Skeletal muscle satellite cell (primary cell): Measurements from ENCODE around the gene RTN4.
A peak's percentile ranks its signal among the peaks of the same experiment; 100 is the strongest.

ENCODE experiments used
- H3K27me3 ChIP-seq: 2 replicates; pipeline ENCODE4 v1.7.0; 2013; ENCODE audit warnings: low read length; ENCODE audit not compliant: control insufficient read depth, insufficient read depth
- H3K36me3 ChIP-seq: 2 replicates; pipeline ENCODE4 v1.7.0; 2013; ENCODE audit warnings: mild to moderate bottlenecking, control low read depth, low read length; ENCODE audit not compliant: insufficient read depth
- H3K4me1 ChIP-seq: 2 replicates; pipeline ENCODE4 v1.7.0; 2013; ENCODE audit warnings: low read length; ENCODE audit not compliant: control insufficient read depth, insufficient read depth
- H3K4me2 ChIP-seq: 2 replicates; pipeline ENCODE4 v1.7.0; 2013; ENCODE audit warnings: mild to moderate bottlenecking, low read length
- H3K4me3 ChIP-seq: 2 replicates; pipeline ENCODE4 v1.7.0; 2013; ENCODE audit warnings: low read length
- H3K9ac ChIP-seq: 2 replicates; pipeline ENCODE4 v1.7.0; 2013; ENCODE audit warnings: mild to moderate bottlenecking, low read depth, low read length, moderate library complexity
- H3K9me3 ChIP-seq: replicated peaks from 2 replicates; pipeline ENCODE4 v1.7.0; 2013; ENCODE audit warnings: mild to moderate bottlenecking, control low read depth, low read length

RTN4 gene

GRCh38 chr2:54954158-54954557, 96.1 kb downstream of the RTN4 start:
- no peaks in the 10 kb centered on the region for H3K9me3 ChIP-seq
- no peak overlapping the region for H3K4me3 ChIP-seq
- H3K4me2 ChIP-seq: no peak overlapping the region

GRCh38 chr2:54952978-54953456, 97.2 kb downstream of the RTN4 start:
- Histone ChIP-seq H3K27me3 (no peaks in the 10 kb centered on the region), H3K4me2 (peak overlapping the region; percentile 47), H3K36me3 (no peaks in the 10 kb centered on the region), H3K9me3 (no peaks in the 10 kb centered on the region), H3K4me1 (peaks cover 24% of the 10 kb centered on the region), H3K9ac (peak overlapping the region; percentile 21), H3K4me3 (peak overlapping the region; percentile 28)

More at GRCh38 chr2:54954158-54954557, 96.1 kb downstream of the RTN4 start:
- peaks cover 24% of the 10 kb centered on the region for H3K4me1 ChIP-seq
- H3K27me3 ChIP-seq: no peaks in the 10 kb centered on the region
- H3K36me3 ChIP-seq: no peaks in the 10 kb centered on the region
- no peak overlapping the region for H3K9ac ChIP-seq

GRCh38 chr2:54952425-54952824, 97.8 kb downstream of the RTN4 start:
- no peaks in the 10 kb centered on the region for H3K36me3 ChIP-seq
- peak overlapping the region; percentile 21 for H3K9ac ChIP-seq
- H3K9me3 ChIP-seq: no peaks in the 10 kb centered on the region
- H3K4me2 ChIP-seq: peak overlapping the region; percentile 47
- no peaks in the 10 kb centered on the region for H3K27me3 ChIP-seq
- peaks cover 24% of the 10 kb centered on the region for H3K4me1 ChIP-seq
- peak overlapping the region; percentile 28 for H3K4me3 ChIP-seq

- no peaks in the 10 kb centered on the region for H3K27me3 ChIP-seq
- H3K4me2 ChIP-seq: no peak overlapping the region
- H3K9me3 ChIP-seq: no peaks in the 10 kb centered on the region
- H3K4me1 ChIP-seq: peaks cover 31% of the 10 kb centered on the region
- no peak overlapping the region for H3K9ac ChIP-seq
- H3K4me3 ChIP-seq: no peak overlapping the region
- no peaks in the 10 kb centered on the region for H3K36me3 ChIP-seq
These were observed 99.4 kb downstream of the RTN4 start for GRCh38 chr2:54950811-54951210.

- H3K4me1 ChIP-seq: peaks cover 38% of the 10 kb centered on the region
- no peak overlapping the region for H3K4me3 ChIP-seq
- H3K9ac ChIP-seq: no peak overlapping the region
- H3K27me3 ChIP-seq: no peaks in the 10 kb centered on the region
- no peak overlapping the region for H3K4me2 ChIP-seq
- H3K9me3 ChIP-seq: no peaks in the 10 kb centered on the region
- no peaks in the 10 kb centered on the region for H3K36me3 ChIP-seq
These were observed 100.8 kb downstream of the RTN4 start for GRCh38 chr2:54949431-54949830.

- Histone ChIP-seq H3K9ac (no peak overlapping the region), H3K9me3 (no peaks in the 10 kb centered on the region), H3K4me2 (no peak overlapping the region), H3K27me3 (no peaks in the 10 kb centered on the region), H3K4me1 (peaks cover 34% of the 10 kb centered on the region), H3K36me3 (no peaks in the 10 kb centered on the region), H3K4me3 (no peak overlapping the region)
These were observed 102.1 kb downstream of the RTN4 start for GRCh38 chr2:54948120-54948519.

GRCh38 chr2:54947646-54948045, 102.6 kb downstream of the RTN4 start:
- no peaks in the 10 kb centered on the region for H3K27me3 ChIP-seq
- no peak overlapping the region for H3K9ac ChIP-seq
- H3K4me3 ChIP-seq: no peak overlapping the region
- peaks cover 29% of the 10 kb centered on the region for H3K4me1 ChIP-seq
- H3K36me3 ChIP-seq: no peaks in the 10 kb centered on the region
- H3K4me2 ChIP-seq: no peak overlapping the region
- H3K9me3 ChIP-seq: no peaks in the 10 kb centered on the region

GRCh38 chr2:54947136-54947535, 103.1 kb downstream of the RTN4 start:
- H3K36me3 ChIP-seq: no peaks in the 10 kb centered on the region

GRCh38 chr2:54946220-54946805, 103.9 kb downstream of the RTN4 start:
- H3K4me1 ChIP-seq: peaks cover 16% of the 10 kb centered on the region
- H3K9me3 ChIP-seq: no peaks in the 10 kb centered on the region
- no peaks in the 10 kb centered on the region for H3K36me3 ChIP-seq
- no peak overlapping the region for H3K4me3 ChIP-seq
- peak overlapping the region; percentile 41 for H3K9ac ChIP-seq
- no peaks in the 10 kb centered on the region for H3K27me3 ChIP-seq
- H3K4me2 ChIP-seq: peak overlapping the region; percentile 61

More at GRCh38 chr2:54947136-54947535, 103.1 kb downstream of the RTN4 start:
- Histone ChIP-seq H3K4me3 (no peak overlapping the region), H3K4me2 (no peak overlapping the region), H3K9me3 (no peaks in the 10 kb centered on the region), H3K9ac (no peak overlapping the region), H3K4me1 (peaks cover 24% of the 10 kb centered on the region), H3K27me3 (no peaks in the 10 kb centered on the region)

GRCh38 chr2:54945391-54946219, 104.6 kb downstream of the RTN4 start:
- Histone ChIP-seq H3K4me1 (peaks cover 15% of the 10 kb centered on the region), H3K4me3 (peak overlapping the region; percentile 29), H3K9ac (peak overlapping the region; percentile 41), H3K9me3 (no peaks in the 10 kb centered on the region), H3K36me3 (no peaks in the 10 kb centered on the region), H3K4me2 (peak overlapping the region; percentile 61), H3K27me3 (no peaks in the 10 kb centered on the region)

- Histone ChIP-seq H3K9ac (no peak overlapping the region), H3K4me3 (no peak overlapping the region), H3K9me3 (no peaks in the 10 kb centered on the region), H3K4me1 (peaks cover 15% of the 10 kb centered on the region), H3K36me3 (no peaks in the 10 kb centered on the region), H3K4me2 (no peak overlapping the region), H3K27me3 (no peaks in the 10 kb centered on the region)
These were observed 105.4 kb downstream of the RTN4 start for GRCh38 chr2:54944724-54945326.
